Panc1 (cell line): ENCODE data around the gene SRC.

ENCODE experiments used
- CTCF ChIP-seq: fragments of 450-650 bp; IDR thresholded peaks from 2 replicates; pipeline ENCODE4 v1.5.1; 2017; ENCODE audit warnings: mild to moderate bottlenecking
- REST ChIP-seq, 2 experiments: IDR thresholded peaks; 2 replicates each; pipeline ENCODE4 v1.6.1; 2011 to 2012; ENCODE audit warnings: low read depth in 2 of 2, control low read depth in 1 of 2, low read length in 1 of 2, mild to moderate bottlenecking in 1 of 2, moderate library complexity in 1 of 2; ENCODE audit not compliant: insufficient read depth in 1 of 2
- SIN3A ChIP-seq: IDR thresholded peaks from 2 replicates; pipeline ENCODE4 v1.6.1; 2012; ENCODE audit warnings: low read depth, mild to moderate bottlenecking, low read length, moderate library complexity, borderline replicate concordance; ENCODE audit not compliant: insufficient read depth
- TCF7L2 ChIP-seq: IDR thresholded peaks from 2 replicates; pipeline ENCODE4 v1.6.1; 2011; ENCODE audit warnings: mild to moderate bottlenecking, low read depth, low read length, inconsistent platforms

GRCh38 chr20:37356961-37357371 is 11.0 kb downstream of the SRC start:
- TF ChIP-seq CTCF = no peak
- no peak for TF ChIP-seq TCF7L2
- no peak for TF ChIP-seq REST (IDR thresholded peaks at IDR 0.05; ENCODE audit: insufficient read depth in 1 of 2, low read depth in 2 of 2, low read length in 1 of 2)
- no peak for TF ChIP-seq SIN3A
